Heart right ventricle (tissue), 16 donors: ENCODE measurements around the gene PTBP1. TPM values are rescaled to one million over a fixed set of nuclear protein-coding genes. Genes with fewer than 3 reads are reported as not detected.

ENCODE experiments used
- ATAC-seq, 8 donors: fragments of 200-7000 bp; cut with Tn5 transposase; one replicate each; pipeline ENCODE4 v1.9.1; 2020; ENCODE audit warnings: mild to moderate bottlenecking in 8 of 8, moderate library complexity in 8 of 8, moderate number of reproducible peaks in 1 of 8
- DNase-seq, 2 donors: peaks; one replicate each; pipeline ENCODE4 v3.0.0-alpha.2; 2020
- H3K27ac ChIP-seq, 10 donors: fragments of 200-600 bp; sonication (generic) in 2 of 10; one replicate each; pipeline versions ENCODE4 v1.5.0 to v1.8.0; 2020 to 2022; ENCODE audit warnings: mild to moderate bottlenecking in 3 of 10
- H3K27me3 ChIP-seq, 7 donors: fragments of 200-600 bp; one replicate each; pipeline ENCODE4 v1.8.0; 2021 to 2022; ENCODE audit warnings: mild to moderate bottlenecking in 2 of 7
- H3K36me3 ChIP-seq, 9 donors: fragments of 200-600 bp; sonication (generic) in 1 of 9; one replicate each; pipeline versions ENCODE4 v1.5.0 to v1.8.0; 2020 to 2022; ENCODE audit warnings: mild to moderate bottlenecking in 2 of 9
- H3K4me1 ChIP-seq, 9 donors: fragments of 200-600 bp; sonication (generic) in 1 of 9; one replicate each; pipeline versions ENCODE4 v1.5.0 to v1.8.0; 2020 to 2022; ENCODE audit warnings: mild to moderate bottlenecking in 4 of 9
- H3K4me3 ChIP-seq, 10 donors: fragments of 200-600 bp; sonication (generic) in 2 of 10; one replicate each; pipeline versions ENCODE4 v1.5.0 to v1.8.0; 2020 to 2022; ENCODE audit warnings: mild to moderate bottlenecking in 7 of 10, moderate library complexity in 2 of 10
- H3K9me3 ChIP-seq, 11 donors: fragments of 200-600 bp in 10 of 11; sonication (generic) in 2 of 11; one replicate each; pipeline versions ENCODE4 v1.5.0 to v1.8.0; 2013 to 2022; ENCODE audit warnings: mild to moderate bottlenecking in 2 of 11, control low read depth in 1 of 11, moderate library complexity in 1 of 11
- WGBS, 2 donors: extraction: QIAGEN DNeasy Blood & Tissue Kit; methylation state at CpG; one replicate each; pipeline ENCODE4 v1.1.7; 2013; ENCODE audit warnings: inconsistent platforms in 1 of 2; 5-methylcytosine and 5-hydroxymethylcytosine counted together
- intact Hi-C, 10 donors: fragments of 100-400 bp; cut with DNase I; formaldehyde crosslinking; loops; one replicate each; pipeline versions ENCODE4 v1.11.1 to v1.14.2; 2022
- polyA plus RNA-seq, 2 donors: library from polyadenylated mRNA; stranded (reverse); fragments of 200-250 nt; gene quantifications; one replicate each; pipeline ENCODE4 v1.2.3, GENCODE V29; 2013
- total RNA-seq, 10 donors: library from RNA; stranded (reverse); fragmentation: NEBNext Ultra II Directional in 3 of 10; extraction: Animal tissue kit (Norgen Biotek cat#: 25700) in 3 of 10; gene quantifications; one replicate each; pipeline versions ENCODE4 v1.2.1 to v1.2.4, GENCODE V29; 2021 to 2023
- TF ChIP-seq, protein P1 (sequence below), 9 donors: fragments of 200-600 bp; sonication (generic) in 2 of 9; IDR thresholded peaks; one replicate each; pipeline versions ENCODE4 v1.5.0 to v1.8.0; 2021 to 2022; ENCODE audit warnings: antibody characterized with exemption in 9 of 9, mild to moderate bottlenecking in 5 of 9, moderate library complexity in 1 of 9
- donor health status: Arrhythmogenic right ventricular cardiomyopathy.
- donor health status: ischemic (EF 13 %, LVEDD 7.1; RV severe dilation, severe dysfunction).
- donor health status: healthy with polysubstance abuse.
- donor health status: DM: no; HTN: yes; CAD: no.
- donor health status: DM: no; HTN: no; CAD: no.
- donor health status: ischemic (EF 25% LVEDD 6.9; RV normal size, moderate dysfunction).
- donor health status: ischemic (EF 25% LVEDD 5.7; RV mildly dilated, moderate dysfunction).
- donor health status: healthy.
- donor health status: DM: yes; HTN: yes; CAD: no.
- donor health status: Ischemic cardiomyopathy.
- donor health status: ischemic (EF 35%, LVEDD 5.7; RV mildly dilated, moderate dysfunction).
- donor health status: nonischemic (EF 11% LVEDD 7.7; RV severe dilation, severe dysfunction).
- donor health status: DM: yes; HTN: yes; CAD: no.
- donor health status: PGD.
- donor health status: ischemic (EF 29% LVEDD 5.4; RV normal size, mild dysfunction).
- donor health status: nonischemic (EF 23%, LVEDD 6.1; RV moderate dilation, normal function).

Gene PTBP1
- total and polyA plus RNA-seq, 12 donors: 46.2 to 106 (median 56.8) TPM

DNA sequence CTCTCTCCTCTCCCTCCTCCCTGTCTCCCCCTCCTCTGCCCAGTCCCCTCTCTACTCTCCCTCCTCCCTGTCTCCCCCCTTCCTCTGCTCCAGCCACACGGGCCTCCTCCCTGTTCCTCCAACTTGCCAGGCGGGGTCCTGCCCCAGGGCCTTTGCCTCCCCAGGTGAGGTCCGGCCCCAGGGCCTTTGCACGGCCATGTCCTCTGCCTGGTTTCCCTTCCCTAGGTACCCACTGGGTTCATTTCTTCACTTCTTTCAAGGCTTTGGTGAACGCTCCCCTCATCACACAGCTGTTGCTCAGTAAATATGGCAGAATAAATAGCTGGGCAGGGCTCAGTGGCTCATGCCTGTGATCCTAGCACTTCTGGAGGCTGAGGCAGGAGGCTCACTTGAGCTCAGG, 25.2 kb upstream of the PTBP1 start:
- no peaks in the 10 kb centered on the region for H3K27me3 ChIP-seq
- intact Hi-C loops: loop anchor here in 7 of 10 donors (2.0 to 10.0 kb wide), 5 partner anchors 85 to 210 kb away; partner anchors contain the start of genes WDR18 (in 5 of the 7), CFD (in 2 of the 7) and KISS1R (in 1 of the 7)
- peaks cover 0 to 12% (median 7%) of the 10 kb centered on the region in 9 donors for H3K4me1 ChIP-seq
- WGBS, 2 donors: 89 to 93% methylated on average over 5 of the region's 5 CpGs
- TF ChIP-seq, protein P1, sequence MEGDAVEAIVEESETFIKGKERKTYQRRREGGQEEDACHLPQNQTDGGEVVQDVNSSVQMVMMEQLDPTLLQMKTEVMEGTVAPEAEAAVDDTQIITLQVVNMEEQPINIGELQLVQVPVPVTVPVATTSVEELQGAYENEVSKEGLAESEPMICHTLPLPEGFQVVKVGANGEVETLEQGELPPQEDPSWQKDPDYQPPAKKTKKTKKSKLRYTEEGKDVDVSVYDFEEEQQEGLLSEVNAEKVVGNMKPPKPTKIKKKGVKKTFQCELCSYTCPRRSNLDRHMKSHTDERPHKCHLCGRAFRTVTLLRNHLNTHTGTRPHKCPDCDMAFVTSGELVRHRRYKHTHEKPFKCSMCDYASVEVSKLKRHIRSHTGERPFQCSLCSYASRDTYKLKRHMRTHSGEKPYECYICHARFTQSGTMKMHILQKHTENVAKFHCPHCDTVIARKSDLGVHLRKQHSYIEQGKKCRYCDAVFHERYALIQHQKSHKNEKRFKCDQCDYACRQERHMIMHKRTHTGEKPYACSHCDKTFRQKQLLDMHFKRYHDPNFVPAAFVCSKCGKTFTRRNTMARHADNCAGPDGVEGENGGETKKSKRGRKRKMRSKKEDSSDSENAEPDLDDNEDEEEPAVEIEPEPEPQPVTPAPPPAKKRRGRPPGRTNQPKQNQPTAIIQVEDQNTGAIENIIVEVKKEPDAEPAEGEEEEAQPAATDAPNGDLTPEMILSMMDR (IDR thresholded peaks at IDR 0.05): no peak
- no peak overlapping the region for H3K4me3 ChIP-seq
- H3K27ac ChIP-seq: no peak overlapping the region
- no peaks in the 10 kb centered on the region for H3K36me3 ChIP-seq
- H3K9me3 ChIP-seq: no peaks in the 10 kb centered on the region
- ATAC-seq (no peak), DNase-seq (no peak)

DNA sequence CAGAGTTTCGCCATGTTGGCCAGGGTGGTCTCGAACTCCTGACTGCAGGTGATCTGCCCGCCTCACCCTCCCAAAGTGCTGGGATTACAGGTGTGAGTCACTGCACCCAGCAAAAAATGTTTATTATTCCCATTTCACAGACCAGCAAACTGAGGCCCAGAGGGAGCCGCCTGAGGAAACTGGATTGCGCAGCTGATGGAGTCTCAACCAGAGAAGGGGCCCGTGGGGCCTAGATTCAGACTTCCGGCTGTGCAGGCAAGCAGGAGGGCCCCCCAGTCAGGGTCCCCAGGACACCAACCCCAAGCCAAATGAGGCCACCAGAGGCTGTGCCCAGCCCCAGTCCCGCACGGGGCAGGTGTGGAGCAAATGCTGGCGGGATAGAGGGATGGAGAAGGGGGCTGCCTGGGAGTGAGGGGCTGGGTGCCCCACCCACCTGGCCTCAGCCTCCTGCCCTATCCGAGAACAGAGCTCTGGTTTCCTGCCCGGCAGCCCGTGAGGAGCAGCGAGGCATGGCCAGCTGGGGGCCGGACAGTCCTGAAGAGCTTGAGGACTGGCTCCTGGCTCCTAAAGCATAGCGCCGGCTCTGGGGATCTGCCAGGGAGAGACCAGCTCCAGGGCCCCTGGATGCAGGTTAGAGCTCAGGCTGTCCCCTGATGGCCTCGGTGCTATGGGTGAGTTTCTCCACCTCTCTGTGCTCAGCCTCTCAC, 24.4 kb upstream of the PTBP1 start:
- 64 to 69% methylated on average over 18 of the region's 18 CpGs for WGBS, 2 donors
- intact Hi-C loops: loop anchor here in 7 of 10 donors (2.0 to 10.0 kb wide), 5 partner anchors 84 to 209 kb away; partner anchors contain the start of genes WDR18 (in 5 of the 7), CFD (in 2 of the 7) and KISS1R (in 1 of the 7)
- no peak for DNase-seq
- no peak overlapping the region for H3K27ac ChIP-seq
- no peaks in the 10 kb centered on the region for H3K36me3 ChIP-seq
- no peaks in the 10 kb centered on the region for H3K9me3 ChIP-seq
- H3K4me1 ChIP-seq: peaks cover 0 to 12% (median 7%) of the 10 kb centered on the region in 9 donors
- TF ChIP-seq, protein P1 (IDR thresholded peaks at IDR 0.05): no peak
- peak in 1 of 8 donors; percentile 28 for ATAC-seq
- no peaks in the 10 kb centered on the region for H3K27me3 ChIP-seq
- no peak overlapping the region for H3K4me3 ChIP-seq

DNA sequence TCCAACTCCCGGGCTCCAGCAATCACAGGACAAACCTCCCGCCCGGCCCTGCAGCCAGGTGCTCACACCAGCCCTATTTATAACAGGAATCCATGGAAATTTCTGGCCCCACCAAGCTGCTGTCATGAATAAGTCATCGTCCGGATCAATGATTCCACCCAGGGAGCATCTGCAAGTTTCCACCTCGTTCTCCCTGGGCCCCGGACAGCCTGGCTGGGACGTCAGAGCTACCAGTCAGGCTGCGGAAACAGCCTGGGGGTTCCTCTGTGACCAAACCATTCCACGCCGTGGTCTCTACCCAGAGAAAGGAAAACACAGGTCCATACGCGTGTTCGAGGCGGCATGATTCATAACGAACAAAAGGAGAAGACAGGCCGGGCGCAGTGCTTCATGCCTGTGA, 20.7 kb upstream of the PTBP1 start:
- intact Hi-C loops: loop anchor here in 1 of 10 donors (10.0 kb wide), 1 partner anchor 88 kb away; no protein-coding TSS in a partner anchor
- Histone ChIP-seq H3K4me1 (peaks cover 0 to 24% (median 10%) of the 10 kb centered on the region in 9 donors), H3K36me3 (no peaks in the 10 kb centered on the region), H3K27me3 (peaks cover 0 to 4% (median 0%) of the 10 kb centered on the region in 7 donors), H3K9me3 (no peaks in the 10 kb centered on the region), H3K4me3 (no peak overlapping the region), H3K27ac (no peak overlapping the region)
- TF ChIP-seq, protein P1 (IDR thresholded peaks at IDR 0.05): no peak
- ATAC-seq (no peak), DNase-seq (no peak)
- 90 to 91% methylated on average over 18 of the region's 18 CpGs for WGBS, 2 donors

DNA sequence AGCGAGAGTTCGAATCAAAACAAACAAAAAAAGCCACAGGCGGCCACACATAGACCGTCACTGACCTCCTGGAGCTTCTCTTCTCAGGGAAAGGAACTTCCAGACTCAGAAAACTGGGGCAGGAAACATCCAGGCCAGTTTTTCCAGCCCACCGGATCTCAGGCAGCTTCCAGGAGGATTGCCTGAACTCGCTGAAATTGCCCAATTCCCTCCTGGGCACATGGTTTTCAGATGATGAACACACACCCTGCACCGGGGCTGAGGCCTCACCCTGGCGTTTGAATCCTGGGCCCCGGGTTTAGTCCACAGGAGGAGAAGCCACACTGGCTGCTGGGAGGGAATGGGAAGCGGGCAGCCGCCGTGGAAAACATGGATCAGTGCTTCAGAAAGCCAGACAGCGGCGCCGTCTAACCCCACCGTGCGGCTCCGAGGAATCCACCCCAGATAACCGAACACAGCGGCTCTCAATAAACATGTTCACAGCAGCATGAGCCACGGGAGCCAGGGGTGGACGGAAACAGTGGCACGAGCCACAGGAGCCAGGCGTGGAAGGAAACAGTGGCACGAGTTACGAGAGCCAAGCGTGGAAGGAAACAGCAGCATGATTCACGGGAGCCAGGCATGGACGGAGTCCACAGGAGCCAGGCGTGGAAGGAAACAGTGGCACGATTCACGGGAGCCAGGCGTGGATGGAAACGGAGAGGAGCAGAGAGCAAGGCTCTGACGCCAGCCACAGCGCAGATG, 18.2 kb upstream of the PTBP1 start:
- ATAC-seq: peak; percentile 13 to 61 (median 38)
- no peak for DNase-seq
- intact Hi-C loops: loop anchor here in 1 of 10 donors (10.0 kb wide), 1 partner anchor 86 kb away; no protein-coding TSS in a partner anchor

More for the DNA sequence above, 18.2 kb upstream of the PTBP1 start:
- Histone ChIP-seq H3K27me3 (peaks cover 0 to 4% (median 0%) of the 10 kb centered on the region in 7 donors), H3K36me3 (no peaks in the 10 kb centered on the region), H3K4me3 (peak overlapping the region in 3 of 10 donors; percentile 10 to 29 (median 24)), H3K9me3 (no peaks in the 10 kb centered on the region), H3K4me1 (peaks cover 3 to 49% (median 21%) of the 10 kb centered on the region in 9 donors), H3K27ac (peak overlapping the region; percentile 2 to 75 (median 51))
- TF ChIP-seq, protein P1 (IDR thresholded peaks at IDR 0.05): peak in 1 of 9 donors; percentile 12
- 44 to 53% methylated on average over 36 of the region's 36 CpGs for WGBS, 2 donors
